GM19351 (cell line): ENCODE measurements around the gene ASIC4.

Experiments used
- ATAC-seq: cut with Tn5 transposase; IDR thresholded peaks from one replicate; pipeline ENCODE4 v1.9.1; 2021; ENCODE audit warnings: mild to moderate bottlenecking, moderate library complexity; ENCODE audit not compliant: unreplicated experiment

ASIC4 gene

GRCh38 chr2:219496825-219497494, 17.3 kb upstream of the ASIC4 start:
- no peak for ATAC-seq

- peak; percentile 27 for ATAC-seq
Observed at GRCh38 chr2:219497495-219498279, 16.6 kb upstream of the ASIC4 start.

- peak; percentile 89 for ATAC-seq
Observed at GRCh38 chr2:219498280-219499057, 15.8 kb upstream of the ASIC4 start, which contains the start of gene GMPPA. GMPPA (plus strand) TSS chr2:219498891; CDS start chr2:219499976, 1,085 bp downstream.

GRCh38 chr2:219499058-219499307, 15.3 kb upstream of the ASIC4 start:
- ATAC-seq = peak; percentile 4

GRCh38 chr2:219499555-219499954, 14.7 kb upstream of the ASIC4 start:
- no peak for ATAC-seq

- no peak for ATAC-seq
Observed at GRCh38 chr2:219500135-219500534, 14.1 kb upstream of the ASIC4 start.

- ATAC-seq = no peak
Observed at GRCh38 chr2:219501849-219502248, 12.4 kb upstream of the ASIC4 start.

GRCh38 chr2:219502618-219503017, 11.7 kb upstream of the ASIC4 start:
- ATAC-seq = no peak

- ATAC-seq = no peak
Observed at GRCh38 chr2:219505585-219505984, 8.7 kb upstream of the ASIC4 start.

- no peak for ATAC-seq
Observed at GRCh38 chr2:219506153-219506801, 8.0 kb upstream of the ASIC4 start.

GRCh38 chr2:219506802-219507526, 7.3 kb upstream of the ASIC4 start:
- ATAC-seq = no peak

- ATAC-seq = no peak
Observed at GRCh38 chr2:219507581-219508443, 6.5 kb upstream of the ASIC4 start.

- ATAC-seq = no peak
Observed at GRCh38 chr2:219508444-219508734, 5.9 kb upstream of the ASIC4 start.

GRCh38 chr2:219508971-219509779, 5.1 kb upstream of the ASIC4 start:
- peak; percentile 26 for ATAC-seq

- peak; percentile 81 for ATAC-seq
Observed at GRCh38 chr2:219509780-219510511, 4.3 kb upstream of the ASIC4 start.

- ATAC-seq = no peak
Observed at GRCh38 chr2:219510512-219511135, 3.7 kb upstream of the ASIC4 start.

- ATAC-seq = no peak
Observed at GRCh38 chr2:219511547-219512325, 2.5 kb upstream of the ASIC4 start.
